ENCODE measurements around the gene NEK1. TPM values are rescaled to one million over a fixed set of nuclear protein-coding genes. Genes with fewer than 3 reads are reported as not detected.
A peak's percentile ranks its signal among the peaks of the same experiment; 100 is the strongest.

Gene NEK1
- total and polyA plus RNA-seq, 2 experiments from 2014 or later, result 9.3 to 19.5 TPM

DNA sequence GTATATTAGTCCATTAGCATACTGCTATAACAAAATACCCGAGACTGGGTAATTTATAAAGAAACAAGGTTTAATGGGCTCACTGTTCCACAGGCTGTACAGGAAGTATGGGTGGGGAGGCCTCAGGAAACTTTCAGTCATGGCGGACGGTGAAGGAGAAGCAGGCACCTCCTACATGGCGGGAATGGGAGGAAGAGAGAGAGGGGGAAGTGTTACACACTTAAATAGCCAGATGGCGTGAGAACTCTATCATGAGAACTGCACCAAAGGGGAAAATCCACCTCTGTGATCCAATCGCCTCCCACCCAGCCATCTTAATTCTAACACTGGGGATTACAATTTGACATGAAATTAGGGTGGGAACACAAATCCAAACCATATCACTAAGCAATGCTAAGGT lies 242.7 kb downstream of the NEK1 start:
- TF ChIP-seq, protein P1, sequence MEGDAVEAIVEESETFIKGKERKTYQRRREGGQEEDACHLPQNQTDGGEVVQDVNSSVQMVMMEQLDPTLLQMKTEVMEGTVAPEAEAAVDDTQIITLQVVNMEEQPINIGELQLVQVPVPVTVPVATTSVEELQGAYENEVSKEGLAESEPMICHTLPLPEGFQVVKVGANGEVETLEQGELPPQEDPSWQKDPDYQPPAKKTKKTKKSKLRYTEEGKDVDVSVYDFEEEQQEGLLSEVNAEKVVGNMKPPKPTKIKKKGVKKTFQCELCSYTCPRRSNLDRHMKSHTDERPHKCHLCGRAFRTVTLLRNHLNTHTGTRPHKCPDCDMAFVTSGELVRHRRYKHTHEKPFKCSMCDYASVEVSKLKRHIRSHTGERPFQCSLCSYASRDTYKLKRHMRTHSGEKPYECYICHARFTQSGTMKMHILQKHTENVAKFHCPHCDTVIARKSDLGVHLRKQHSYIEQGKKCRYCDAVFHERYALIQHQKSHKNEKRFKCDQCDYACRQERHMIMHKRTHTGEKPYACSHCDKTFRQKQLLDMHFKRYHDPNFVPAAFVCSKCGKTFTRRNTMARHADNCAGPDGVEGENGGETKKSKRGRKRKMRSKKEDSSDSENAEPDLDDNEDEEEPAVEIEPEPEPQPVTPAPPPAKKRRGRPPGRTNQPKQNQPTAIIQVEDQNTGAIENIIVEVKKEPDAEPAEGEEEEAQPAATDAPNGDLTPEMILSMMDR (conservative IDR thresholded peaks at IDR 0.05; ENCODE audit: low read depth in 2 of 2), result peak; percentile 46 to 66
- TF ChIP-seq, protein P2, sequence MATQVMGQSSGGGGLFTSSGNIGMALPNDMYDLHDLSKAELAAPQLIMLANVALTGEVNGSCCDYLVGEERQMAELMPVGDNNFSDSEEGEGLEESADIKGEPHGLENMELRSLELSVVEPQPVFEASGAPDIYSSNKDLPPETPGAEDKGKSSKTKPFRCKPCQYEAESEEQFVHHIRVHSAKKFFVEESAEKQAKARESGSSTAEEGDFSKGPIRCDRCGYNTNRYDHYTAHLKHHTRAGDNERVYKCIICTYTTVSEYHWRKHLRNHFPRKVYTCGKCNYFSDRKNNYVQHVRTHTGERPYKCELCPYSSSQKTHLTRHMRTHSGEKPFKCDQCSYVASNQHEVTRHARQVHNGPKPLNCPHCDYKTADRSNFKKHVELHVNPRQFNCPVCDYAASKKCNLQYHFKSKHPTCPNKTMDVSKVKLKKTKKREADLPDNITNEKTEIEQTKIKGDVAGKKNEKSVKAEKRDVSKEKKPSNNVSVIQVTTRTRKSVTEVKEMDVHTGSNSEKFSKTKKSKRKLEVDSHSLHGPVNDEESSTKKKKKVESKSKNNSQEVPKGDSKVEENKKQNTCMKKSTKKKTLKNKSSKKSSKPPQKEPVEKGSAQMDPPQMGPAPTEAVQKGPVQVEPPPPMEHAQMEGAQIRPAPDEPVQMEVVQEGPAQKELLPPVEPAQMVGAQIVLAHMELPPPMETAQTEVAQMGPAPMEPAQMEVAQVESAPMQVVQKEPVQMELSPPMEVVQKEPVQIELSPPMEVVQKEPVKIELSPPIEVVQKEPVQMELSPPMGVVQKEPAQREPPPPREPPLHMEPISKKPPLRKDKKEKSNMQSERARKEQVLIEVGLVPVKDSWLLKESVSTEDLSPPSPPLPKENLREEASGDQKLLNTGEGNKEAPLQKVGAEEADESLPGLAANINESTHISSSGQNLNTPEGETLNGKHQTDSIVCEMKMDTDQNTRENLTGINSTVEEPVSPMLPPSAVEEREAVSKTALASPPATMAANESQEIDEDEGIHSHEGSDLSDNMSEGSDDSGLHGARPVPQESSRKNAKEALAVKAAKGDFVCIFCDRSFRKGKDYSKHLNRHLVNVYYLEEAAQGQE (IDR thresholded peaks at IDR 0.05; ENCODE audit: unreplicated experiment), result no peak

DNA sequence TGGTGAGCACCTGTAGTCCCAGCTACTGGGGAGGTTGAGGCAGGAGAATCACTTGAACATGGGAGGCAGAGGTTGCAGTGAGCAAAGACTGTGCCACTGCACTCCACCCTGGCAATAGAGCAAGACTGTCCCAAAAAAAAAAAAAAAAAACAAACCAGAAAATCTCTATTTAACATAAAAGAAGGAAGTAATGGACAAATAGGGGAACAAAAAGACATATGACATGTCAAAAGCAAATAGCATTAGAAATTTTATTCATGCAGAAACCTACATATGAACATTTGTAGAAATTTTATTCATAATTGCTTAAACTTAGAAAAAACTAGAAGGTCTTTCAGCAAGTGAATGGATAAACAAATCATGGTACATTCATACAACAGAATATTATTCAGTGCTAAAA lies 244.6 kb downstream of the NEK1 start:
- Histone ChIP-seq H4K20me1 (replicated peaks; ENCODE audit: insufficient read depth) (no peaks in the 10 kb centered on the region), H3K4me3 (no peak overlapping the region), H3K27ac (ENCODE audit: low read depth) (no peak overlapping the region), H3K9me2 (ENCODE audit: insufficient read depth) (no peaks in the 10 kb centered on the region), H2AFZ (no peak overlapping the region), H3K27me3 (ENCODE audit: insufficient read depth) (no peaks in the 10 kb centered on the region), H3F3A (replicated peaks; ENCODE audit: low read depth) (no peaks in the 10 kb centered on the region), H3K36me3 (ENCODE audit: insufficient read depth) (no peaks in the 10 kb centered on the region), H3K4me2 (no peak overlapping the region), H3K4me1 (ENCODE audit: insufficient read depth) (no peaks in the 10 kb centered on the region), H3K79me2 (replicated peaks; ENCODE audit: insufficient read depth) (no peaks in the 10 kb centered on the region)
- peaks cover 13% of the 10 kb centered on the region; the same call in 2 of the 3 replicates for H3K9me3 Mint-ChIP-seq
- 0 out of 3 replicates have a peak, but pooled peaks cover 3% of the 10 kb centered on the region for H3K36me3 Mint-ChIP-seq (ENCODE audit: low read depth)
- no peak for TF ChIP-seq CREB1 (CRISPR knock-in tag; IDR thresholded peaks at IDR 0.05; ENCODE audit: low read depth)
- TF ChIP-seq, protein P1 (conservative IDR thresholded peaks at IDR 0.05; ENCODE audit: low read depth in 2 of 2), result no peak
- TF ChIP-seq JUNB (IDR thresholded peaks at IDR 0.05; ENCODE audit: unreplicated experiment), result no peak
- no peak for TF ChIP-seq POLR2AphosphoS5 (IDR thresholded peaks at IDR 0.05; ENCODE audit: low read depth)
- TF ChIP-seq, protein P3, sequence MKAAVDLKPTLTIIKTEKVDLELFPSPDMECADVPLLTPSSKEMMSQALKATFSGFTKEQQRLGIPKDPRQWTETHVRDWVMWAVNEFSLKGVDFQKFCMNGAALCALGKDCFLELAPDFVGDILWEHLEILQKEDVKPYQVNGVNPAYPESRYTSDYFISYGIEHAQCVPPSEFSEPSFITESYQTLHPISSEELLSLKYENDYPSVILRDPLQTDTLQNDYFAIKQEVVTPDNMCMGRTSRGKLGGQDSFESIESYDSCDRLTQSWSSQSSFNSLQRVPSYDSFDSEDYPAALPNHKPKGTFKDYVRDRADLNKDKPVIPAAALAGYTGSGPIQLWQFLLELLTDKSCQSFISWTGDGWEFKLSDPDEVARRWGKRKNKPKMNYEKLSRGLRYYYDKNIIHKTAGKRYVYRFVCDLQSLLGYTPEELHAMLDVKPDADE (IDR thresholded peaks at IDR 0.05), result no peak
- no peak overlapping the region for H3K4me3 Mint-ChIP-seq
- H3K27ac Mint-ChIP-seq, result no peak overlapping the region
- ATAC-seq, result no peak
- no peak for DNase-seq (ENCODE audit: low spot score)
- no peaks in the 10 kb centered on the region for H3K27me3 Mint-ChIP-seq (ENCODE audit: insufficient read depth, low read depth, poor library complexity)
- H3K4me1 Mint-ChIP-seq, result no peaks in the 10 kb centered on the region

More for the DNA sequence above, 242.7 kb downstream of the NEK1 start:
- Histone ChIP-seq H3K27ac (ENCODE audit: low read depth) (no peak overlapping the region), H3F3A (replicated peaks; ENCODE audit: low read depth) (no peaks in the 10 kb centered on the region), H4K20me1 (replicated peaks; ENCODE audit: insufficient read depth) (no peaks in the 10 kb centered on the region), H3K36me3 (ENCODE audit: insufficient read depth) (no peaks in the 10 kb centered on the region), H3K9me2 (ENCODE audit: insufficient read depth) (no peaks in the 10 kb centered on the region), H3K4me1 (ENCODE audit: insufficient read depth) (no peaks in the 10 kb centered on the region), H2AFZ (0 out of 2 replicates have a peak overlapping the region, but pooled peaks have one; percentile 30), H3K79me2 (replicated peaks; ENCODE audit: insufficient read depth) (no peaks in the 10 kb centered on the region), H3K4me2 (no peak overlapping the region), H3K27me3 (ENCODE audit: insufficient read depth) (no peaks in the 10 kb centered on the region), H3K4me3 (no peak overlapping the region)
- Mint-ChIP-seq H3K27ac (no peak overlapping the region), H3K27me3 (ENCODE audit: insufficient read depth, low read depth, poor library complexity) (no peaks in the 10 kb centered on the region), H3K4me3 (no peak overlapping the region), H3K9me3 (peaks cover 13% of the 10 kb centered on the region; the same call in 2 of the 3 replicates), H3K36me3 (ENCODE audit: low read depth) (0 out of 3 replicates have a peak, but pooled peaks cover 3% of the 10 kb centered on the region), H3K4me1 (no peaks in the 10 kb centered on the region)
- ATAC-seq (peak; percentile 66), DNase-seq (ENCODE audit: low spot score) (peak; percentile 68)
